ENCODE results near the gene CLCNKA. TPM values are rescaled to one million over a fixed set of nuclear protein-coding genes. Genes with fewer than 3 reads are reported as not detected.
"Not testable (repeated sequence)": the region's sequence is repeated elsewhere in the genome, so short reads cannot be mapped to it uniquely, and the experiment has no call there.

CLCNKA gene
- total and polyA plus RNA-seq, 8 donors = 0.67 to 9.3 (median 1.4) TPM

- Histone ChIP-seq H3K9me3 (no peaks in the 10 kb centered on the region), H3K36me3 (no peaks in the 10 kb centered on the region), H3K4me1 (no peaks in the 10 kb centered on the region), H3K4me3 (no peak overlapping the region), H3K27ac (no peak overlapping the region), H3K27me3 (no peaks in the 10 kb centered on the region)
- FAIRE-seq (no peak), DNase-seq (peak; percentile 83 to 96 (median 93)), ATAC-seq (peak; percentile 83 to 95 (median 94))
- TF ChIP-seq, protein P1, sequence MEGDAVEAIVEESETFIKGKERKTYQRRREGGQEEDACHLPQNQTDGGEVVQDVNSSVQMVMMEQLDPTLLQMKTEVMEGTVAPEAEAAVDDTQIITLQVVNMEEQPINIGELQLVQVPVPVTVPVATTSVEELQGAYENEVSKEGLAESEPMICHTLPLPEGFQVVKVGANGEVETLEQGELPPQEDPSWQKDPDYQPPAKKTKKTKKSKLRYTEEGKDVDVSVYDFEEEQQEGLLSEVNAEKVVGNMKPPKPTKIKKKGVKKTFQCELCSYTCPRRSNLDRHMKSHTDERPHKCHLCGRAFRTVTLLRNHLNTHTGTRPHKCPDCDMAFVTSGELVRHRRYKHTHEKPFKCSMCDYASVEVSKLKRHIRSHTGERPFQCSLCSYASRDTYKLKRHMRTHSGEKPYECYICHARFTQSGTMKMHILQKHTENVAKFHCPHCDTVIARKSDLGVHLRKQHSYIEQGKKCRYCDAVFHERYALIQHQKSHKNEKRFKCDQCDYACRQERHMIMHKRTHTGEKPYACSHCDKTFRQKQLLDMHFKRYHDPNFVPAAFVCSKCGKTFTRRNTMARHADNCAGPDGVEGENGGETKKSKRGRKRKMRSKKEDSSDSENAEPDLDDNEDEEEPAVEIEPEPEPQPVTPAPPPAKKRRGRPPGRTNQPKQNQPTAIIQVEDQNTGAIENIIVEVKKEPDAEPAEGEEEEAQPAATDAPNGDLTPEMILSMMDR (IDR thresholded peaks at IDR 0.05) = peak; percentile 84 to 95 (median 92)
- 39 to 45% methylated on average over 16 to 18 of the region's 18 CpGs for WGBS, 2 donors
- intact Hi-C loops (cut with DNase I) = loop anchor here in 1 of 3 donors (5.0 kb wide), 1 partner anchor 49 kb away; no protein-coding TSS in a partner anchor
Measured at GRCh38 chr1:16055613-16056520, 34.0 kb downstream of the CLCNKA start.

GRCh38 chr1:16056521-16056912 lies 34.7 kb downstream of the CLCNKA start:
- not testable (repeated sequence) for H3K4me3 ChIP-seq, H3K4me1 ChIP-seq, DNase-seq, ATAC-seq, FAIRE-seq, H3K27ac ChIP-seq, H3K36me3 ChIP-seq, H3K27me3 ChIP-seq, H3K9me3 ChIP-seq
- intact Hi-C loops (cut with DNase I) = loop anchor here in 1 of 3 donors (5.0 kb wide), 1 partner anchor 49 kb away; no protein-coding TSS in a partner anchor
- WGBS, 2 donors = 43 to 49% methylated on average over 2 to 3 of the region's 4 CpGs

- H3K4me3 ChIP-seq, H3K27ac ChIP-seq, H3K27me3 ChIP-seq, H3K9me3 ChIP-seq, DNase-seq, H3K36me3 ChIP-seq, FAIRE-seq, H3K4me1 ChIP-seq, ATAC-seq: not testable (repeated sequence)
- 48 to 56% methylated on average over 6 to 7 of the region's 7 CpGs for WGBS, 2 donors
- intact Hi-C loops (cut with DNase I) = loop anchor here in 1 of 3 donors (5.0 kb wide), 1 partner anchor 50 kb away; no protein-coding TSS in a partner anchor
Measured at GRCh38 chr1:16057314-16057915, 35.6 kb downstream of the CLCNKA start.

DNA sequence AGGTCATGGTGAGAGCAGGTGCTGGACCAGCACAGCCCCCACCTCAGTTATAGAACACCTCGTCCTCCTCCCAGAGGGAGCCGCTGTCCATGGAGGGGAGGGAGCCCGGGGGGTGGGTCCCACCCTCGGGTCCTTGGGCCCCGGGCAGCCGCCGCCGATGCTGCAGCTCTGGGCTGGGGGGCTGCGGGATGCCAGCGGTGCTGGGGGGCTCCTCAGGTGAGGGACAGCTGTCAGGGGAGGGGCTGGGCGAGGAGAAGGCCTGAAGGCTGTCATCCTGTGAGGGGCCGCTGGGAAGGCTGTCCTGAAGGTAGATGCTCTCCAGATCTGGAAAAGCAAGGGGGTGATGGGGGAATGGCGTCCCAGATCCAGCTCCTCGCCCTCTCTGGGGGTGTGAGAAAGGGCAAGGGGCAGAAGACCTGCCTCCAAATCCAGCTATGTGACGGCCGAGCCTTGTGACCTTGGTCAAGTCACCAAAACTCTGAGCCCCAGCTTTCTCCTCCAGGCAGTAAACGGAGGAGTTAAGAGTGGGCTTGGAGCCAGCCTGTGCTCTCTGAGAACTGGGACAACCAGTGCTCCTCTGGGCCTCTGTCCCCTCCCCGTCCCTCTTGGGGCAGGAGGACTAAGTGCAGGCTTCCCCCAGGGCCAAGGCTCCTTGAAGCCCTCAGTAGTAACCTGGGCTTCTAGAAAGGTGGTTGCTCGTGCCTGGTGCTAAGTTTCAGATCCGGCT lies 36.7 kb downstream of the CLCNKA start:
- intact Hi-C loops (cut with DNase I) = loop anchor here in 1 of 3 donors (5.0 kb wide), 1 partner anchor 51 kb away; no protein-coding TSS in a partner anchor
- not testable (repeated sequence) for H3K27ac ChIP-seq, H3K4me3 ChIP-seq, H3K27me3 ChIP-seq, H3K9me3 ChIP-seq, ATAC-seq, DNase-seq, H3K36me3 ChIP-seq, FAIRE-seq, H3K4me1 ChIP-seq
- 54 to 58% methylated on average over 15 of the region's 20 CpGs for WGBS, 2 donors

DNA sequence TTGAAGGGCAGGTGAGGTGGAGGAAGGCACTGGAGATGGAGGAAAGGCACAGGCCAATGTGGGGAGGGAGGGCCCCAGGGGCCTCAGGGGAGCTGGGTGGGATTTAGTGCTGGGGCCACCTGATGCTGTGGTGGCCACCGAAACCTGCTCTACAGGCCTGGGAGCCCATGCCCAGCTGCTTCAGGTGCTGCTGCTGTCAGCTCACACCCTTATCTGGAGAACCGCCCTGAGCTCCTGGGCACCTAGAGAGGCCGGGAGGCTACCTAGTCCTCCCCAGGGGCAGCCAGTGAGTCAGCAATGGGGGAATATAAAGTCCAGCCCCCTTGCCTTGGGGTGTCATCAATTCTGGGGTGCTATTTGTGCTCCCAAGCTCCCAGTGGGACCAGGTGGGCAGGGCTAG lies 39.4 kb downstream of the CLCNKA start:
- FAIRE-seq (no peak), ATAC-seq (peak in 1 of 4 donors; percentile 17), DNase-seq (peak in 1 of 6 donors; percentile 30)
- Histone ChIP-seq H3K9me3 (no peaks in the 10 kb centered on the region), H3K36me3 (no peaks in the 10 kb centered on the region), H3K27me3 (no peaks in the 10 kb centered on the region), H3K4me3 (no peak overlapping the region), H3K27ac (no peak overlapping the region), H3K4me1 (peaks cover 0 to 8% (median 3%) of the 10 kb centered on the region in 3 donors)
- TF ChIP-seq, protein P1 (IDR thresholded peaks at IDR 0.05) = no peak
- 67 to 70% methylated on average over 3 of the region's 3 CpGs for WGBS, 2 donors
- intact Hi-C loops (cut with DNase I) = no loop called here

DNA sequence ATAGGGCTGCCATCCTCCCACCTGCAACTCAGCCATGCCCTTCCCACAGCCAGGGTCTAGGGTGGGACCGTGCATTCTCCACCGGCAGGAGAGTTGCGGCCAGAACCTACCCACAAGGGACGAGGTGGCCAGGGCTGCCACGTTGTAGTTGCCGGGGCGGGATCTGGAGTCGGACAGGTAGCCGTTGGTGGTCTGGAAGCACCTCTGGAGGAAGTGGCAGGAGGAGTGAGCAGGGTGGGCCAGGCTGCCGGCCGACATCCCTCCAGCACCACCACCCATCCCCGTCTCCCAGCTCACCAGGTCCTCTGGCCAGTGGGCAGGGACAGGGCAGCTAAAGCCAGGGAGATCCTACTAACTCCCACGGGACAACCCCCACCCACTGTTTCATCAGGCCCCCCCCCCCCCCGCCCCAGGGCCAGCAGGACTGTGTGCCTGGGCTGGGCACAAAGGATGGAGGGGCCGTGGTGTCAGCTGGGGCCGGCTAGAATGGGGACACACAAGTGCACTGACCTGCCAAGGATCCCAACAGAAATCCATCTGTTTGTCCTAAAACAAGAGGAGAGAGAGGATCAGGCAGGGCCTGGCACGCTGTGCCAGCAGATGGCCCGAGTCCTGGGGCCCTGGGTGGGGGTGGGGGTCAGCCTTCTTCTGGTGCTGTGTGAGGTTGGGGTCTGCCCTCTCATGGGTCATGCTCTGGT lies 40.3 kb downstream of the CLCNKA start:
- H3K9me3 ChIP-seq; FAIRE-seq; H3K27me3 ChIP-seq; H3K27ac ChIP-seq; intact Hi-C loops (cut with DNase I); H3K36me3 ChIP-seq; H3K4me3 ChIP-seq; ATAC-seq: not testable (repeated sequence)
- DNase-seq = peak in 1 of 6 donors; percentile 30
- 75% methylated on average over 17 to 18 of the region's 18 CpGs for WGBS, 2 donors
- H3K4me1 ChIP-seq = peaks cover 7 to 15% (median 12%) of the 10 kb centered on the region in 3 donors

GRCh38 chr1:16062687-16063075 lies 40.8 kb downstream of the CLCNKA start:
- WGBS, 2 donors = 86 to 91% methylated on average over 9 of the region's 9 CpGs
- DNase-seq; H3K9me3 ChIP-seq; ATAC-seq; H3K36me3 ChIP-seq; FAIRE-seq; H3K27ac ChIP-seq; H3K4me3 ChIP-seq; H3K27me3 ChIP-seq; intact Hi-C loops (cut with DNase I): not testable (repeated sequence)
- H3K4me1 ChIP-seq = peaks cover 12 to 20% (median 16%) of the 10 kb centered on the region in 3 donors
